SK-N-SH treated with all-trans-retinoic acid at 6 μM for 48 hours (cell line): ENCODE results near the gene SHC1.
A peak's percentile ranks its signal among the peaks of the same experiment; 100 is the strongest.

ENCODE experiments used
- ATAC-seq: fragments of 200-7000 bp; cut with Tn5 transposase; 3 replicates; pipeline ENCODE4 v1.9.1; 2020; ENCODE audit warnings: mild to moderate bottlenecking, moderate library complexity
- ARNTL ChIP-seq: fragments of 450-650 bp; formaldehyde crosslinking; IDR thresholded peaks from 2 replicates; pipeline ENCODE4 v1.5.0; 2020; ENCODE audit warnings: low read depth, mild to moderate bottlenecking, moderate library complexity, borderline replicate concordance
- BACH2 ChIP-seq: fragments of 250-450 bp; sonication (Bioruptor Pico); IDR thresholded peaks from 2 replicates; pipeline ENCODE4 v1.9.0; 2021; ENCODE audit warnings: mild to moderate bottlenecking, borderline replicate concordance
- CREB5 ChIP-seq: fragments of 250-450 bp; sonication (Bioruptor Pico); IDR thresholded peaks from 2 replicates; pipeline ENCODE4 v1.5.1; 2020; ENCODE audit warnings: low read depth, mild to moderate bottlenecking, moderate library complexity
- CSDC2 ChIP-seq: fragments of 250-450 bp; sonication (Bioruptor Pico); IDR thresholded peaks from 2 replicates; pipeline ENCODE4 v1.5.0; 2020; ENCODE audit warnings: mild to moderate bottlenecking, moderate library complexity
- CSRNP3 ChIP-seq: fragments of 250-450 bp; sonication (Bioruptor Pico); IDR thresholded peaks from 2 replicates; pipeline ENCODE4 v1.5.1; 2021; ENCODE audit warnings: mild to moderate bottlenecking, moderate library complexity
- ESRRG ChIP-seq: fragments of 250-450 bp; sonication (Bioruptor Pico); IDR thresholded peaks from 2 replicates; pipeline ENCODE4 v1.6.1; 2021; ENCODE audit warnings: mild to moderate bottlenecking
- ISL1 ChIP-seq: fragments of 250-450 bp; sonication (Bioruptor Pico); IDR thresholded peaks from 2 replicates; pipeline ENCODE4 v2.1.2; 2022; ENCODE audit warnings: mild to moderate bottlenecking, moderate library complexity
- OSR1 ChIP-seq: fragments of 250-450 bp; sonication (Bioruptor Pico); IDR thresholded peaks from 2 replicates; pipeline ENCODE4 v1.8.0; 2022; ENCODE audit warnings: moderate library complexity, mild to moderate bottlenecking, inconsistent platforms
- PATZ1 ChIP-seq: fragments of 250-450 bp; sonication (Bioruptor Pico); IDR thresholded peaks from 2 replicates; pipeline ENCODE4 v1.8.0; 2020; ENCODE audit warnings: mild to moderate bottlenecking, moderate library complexity, borderline replicate concordance
- POU6F1 ChIP-seq: fragments of 250-450 bp; sonication (Bioruptor Pico); IDR thresholded peaks from 2 replicates; pipeline ENCODE4 v1.8.0; 2021; ENCODE audit warnings: low read depth, mild to moderate bottlenecking, moderate library complexity, borderline replicate concordance
- PPARA ChIP-seq: fragments of 250-450 bp; sonication (Bioruptor Pico); IDR thresholded peaks from 2 replicates; pipeline ENCODE4 v1.5.0; 2020; ENCODE audit warnings: mild to moderate bottlenecking, borderline replicate concordance
- RARB ChIP-seq: fragments of 250-450 bp; sonication (Bioruptor Pico); IDR thresholded peaks from 2 replicates; pipeline ENCODE4 v1.8.0; 2021; ENCODE audit warnings: mild to moderate bottlenecking, moderate library complexity
- SNAI2 ChIP-seq: fragments of 250-450 bp; sonication (Bioruptor Pico); IDR thresholded peaks from 2 replicates; pipeline ENCODE4 v1.5.0; 2020; ENCODE audit warnings: mild to moderate bottlenecking, moderate library complexity
- TCF4 ChIP-seq: fragments of 250-450 bp; sonication (Bioruptor Pico); IDR thresholded peaks from 2 replicates; pipeline ENCODE4 v1.8.0; 2021; ENCODE audit warnings: mild to moderate bottlenecking, moderate library complexity, borderline replicate concordance
- TOX ChIP-seq: fragments of 250-450 bp; sonication (Bioruptor Pico); IDR thresholded peaks from 2 replicates; pipeline ENCODE4 v1.8.0; 2021; ENCODE audit warnings: mild to moderate bottlenecking, moderate library complexity, borderline replicate concordance
- TSHZ2 ChIP-seq: fragments of 250-450 bp; sonication (Bioruptor Pico); IDR thresholded peaks from 2 replicates; pipeline ENCODE4 v1.5.0; 2020; ENCODE audit warnings: mild to moderate bottlenecking, moderate library complexity
- ZC3H10 ChIP-seq: fragments of 250-450 bp; sonication (Bioruptor Pico); IDR thresholded peaks from 2 replicates; pipeline ENCODE4 v1.5.1; 2021; ENCODE audit warnings: mild to moderate bottlenecking, moderate library complexity
- ZFP3 ChIP-seq: fragments of 250-450 bp; sonication (Bioruptor Pico); IDR thresholded peaks from 2 replicates; pipeline ENCODE4 v1.5.0; 2020; ENCODE audit warnings: mild to moderate bottlenecking, moderate library complexity
- ZFP30 ChIP-seq: fragments of 450-650 bp; formaldehyde crosslinking; IDR thresholded peaks from 2 replicates; pipeline ENCODE4 v1.5.0; 2022; ENCODE audit warnings: mild to moderate bottlenecking, moderate library complexity
- ZNF565 ChIP-seq: fragments of 450-650 bp; formaldehyde crosslinking; conservative IDR thresholded peaks from 2 replicates; pipeline ENCODE4 v1.5.0; 2020; ENCODE audit warnings: low read depth, mild to moderate bottlenecking, moderate library complexity
- ZNF70 ChIP-seq: fragments of 450-650 bp; formaldehyde crosslinking; IDR thresholded peaks from 2 replicates; pipeline ENCODE4 v1.5.0; 2020; ENCODE audit warnings: mild to moderate bottlenecking, moderate library complexity

The SHC1 gene

GRCh38 chr1:154975409-154976059, 5.0 kb upstream of the SHC1 start:
- TF ChIP-seq ARNTL (CRISPR knock-in tag) (no peak), PATZ1 (CRISPR knock-in tag) (no peak), RARB (CRISPR knock-in tag) (no peak), CSRNP3 (no peak), TSHZ2 (CRISPR knock-in tag) (no peak), SNAI2 (no peak), ZNF565 (no peak), ESRRG (CRISPR knock-in tag) (no peak), ZFP3 (no peak), ISL1 (CRISPR knock-in tag) (no peak), CREB5 (no peak), POU6F1 (CRISPR knock-in tag) (no peak), ZFP30 (no peak), ZNF70 (no peak), BACH2 (CRISPR knock-in tag) (no peak), OSR1 (no peak), PPARA (CRISPR knock-in tag) (no peak), TOX (no peak), CSDC2 (CRISPR knock-in tag) (no peak), ZC3H10 (CRISPR knock-in tag) (no peak)

GRCh38 chr1:154974808-154975408, 4.4 kb upstream of the SHC1 start:
- peak; percentile 22 for ATAC-seq
- no peak for TF ChIP-seq ZNF565
- no peak for TF ChIP-seq ISL1 (CRISPR knock-in tag)
- TF ChIP-seq CREB5: no peak
- TF ChIP-seq TSHZ2 (CRISPR knock-in tag): no peak
- no peak for TF ChIP-seq BACH2 (CRISPR knock-in tag)
- TF ChIP-seq ZFP30: no peak
- TF ChIP-seq PPARA (CRISPR knock-in tag): no peak
- no peak for TF ChIP-seq POU6F1 (CRISPR knock-in tag)
- TF ChIP-seq CSRNP3: no peak
- no peak for TF ChIP-seq ZNF70
- no peak for TF ChIP-seq ARNTL (CRISPR knock-in tag)
- no peak for TF ChIP-seq OSR1
- no peak for TF ChIP-seq TCF4 (CRISPR knock-in tag)

More at GRCh38 chr1:154975409-154976059, 5.0 kb upstream of the SHC1 start:
- ATAC-seq: no peak
